ENCODE results near the gene KCTD16.

Gene KCTD16

DNA sequence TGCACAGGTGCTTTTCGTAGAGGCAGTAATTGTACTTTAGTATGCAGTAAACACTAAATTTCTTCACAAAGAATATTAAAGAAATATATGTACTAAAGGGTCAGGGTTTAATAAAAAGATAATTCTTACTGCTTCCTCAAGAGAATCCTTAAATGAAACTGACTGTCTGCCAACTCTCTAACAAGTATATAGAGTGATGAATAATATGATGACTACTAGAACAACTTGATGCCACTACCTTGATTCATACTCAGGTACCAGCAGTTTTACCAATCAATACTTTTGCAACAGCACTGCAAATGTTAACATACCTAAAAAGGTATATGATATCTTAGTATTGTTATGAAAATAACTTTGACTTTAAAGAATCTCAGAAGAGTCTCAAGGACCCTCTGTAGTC lies 4.0 kb upstream of the KCTD16 start:
- no peak for DNase-seq (ENCODE audit: low read depth in 2 of 2)

DNA sequence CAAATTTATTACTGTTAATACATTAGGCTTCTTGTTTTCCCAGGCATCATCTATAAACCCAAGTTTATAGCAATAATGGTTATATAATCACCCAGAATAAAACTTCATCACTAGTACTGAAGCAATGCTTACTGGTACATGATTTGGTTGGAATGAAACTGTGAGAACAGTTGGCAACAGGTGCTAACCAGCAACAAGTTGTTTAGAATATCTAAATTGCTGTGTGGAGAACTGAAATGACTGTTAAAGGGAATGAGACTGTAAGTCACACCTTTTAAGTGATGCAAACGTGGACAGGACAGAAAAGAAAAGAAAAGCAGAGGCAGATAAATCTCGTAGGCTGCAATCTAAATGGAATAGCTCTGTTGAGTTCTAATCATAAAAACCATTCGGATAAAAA lies 2.7 kb upstream of the KCTD16 start:
- no peak for DNase-seq (ENCODE audit: low read depth in 2 of 2)

DNA sequence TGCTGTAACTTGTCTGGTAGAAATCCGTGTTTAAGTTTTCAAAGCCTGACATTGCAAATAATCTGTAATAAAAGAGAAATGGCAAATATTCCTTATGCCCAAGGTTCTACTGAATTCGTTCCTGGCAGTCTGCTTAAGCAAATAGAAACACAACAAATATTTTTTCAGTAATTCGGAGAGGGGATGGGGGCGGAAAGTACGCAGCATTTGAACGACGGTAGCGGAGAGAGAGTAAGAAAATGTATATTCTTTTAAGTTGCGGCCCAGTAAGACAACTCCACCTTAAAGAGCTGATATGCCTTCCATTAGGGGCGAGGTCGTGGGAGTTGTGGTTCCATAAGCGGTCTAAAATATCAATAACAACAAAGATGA lies 783 bp upstream of the KCTD16 start:
- no peak for DNase-seq (ENCODE audit: low read depth in 2 of 2)

DNA sequence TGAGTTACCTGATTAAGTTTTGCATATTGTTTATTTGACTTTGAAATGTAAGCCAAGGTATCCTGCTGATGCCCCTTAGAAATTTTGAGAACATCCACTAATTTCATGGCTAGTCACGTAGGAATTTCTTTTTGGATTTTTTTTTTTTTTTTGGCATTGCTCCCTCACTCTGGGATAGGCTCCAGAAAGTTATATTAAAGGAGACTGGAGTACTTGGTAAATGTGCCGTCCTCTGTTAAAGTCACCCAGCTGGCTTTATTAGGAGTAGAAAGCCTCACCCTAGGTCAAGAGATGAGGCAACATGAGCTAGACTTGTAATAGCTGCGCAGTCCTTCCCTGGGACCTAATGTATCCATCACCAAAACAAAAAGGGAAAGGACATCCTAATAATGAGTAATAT lies 3.1 kb downstream of the KCTD16 start:
- DNase-seq (ENCODE audit: low read depth in 2 of 2) = no peak

DNA sequence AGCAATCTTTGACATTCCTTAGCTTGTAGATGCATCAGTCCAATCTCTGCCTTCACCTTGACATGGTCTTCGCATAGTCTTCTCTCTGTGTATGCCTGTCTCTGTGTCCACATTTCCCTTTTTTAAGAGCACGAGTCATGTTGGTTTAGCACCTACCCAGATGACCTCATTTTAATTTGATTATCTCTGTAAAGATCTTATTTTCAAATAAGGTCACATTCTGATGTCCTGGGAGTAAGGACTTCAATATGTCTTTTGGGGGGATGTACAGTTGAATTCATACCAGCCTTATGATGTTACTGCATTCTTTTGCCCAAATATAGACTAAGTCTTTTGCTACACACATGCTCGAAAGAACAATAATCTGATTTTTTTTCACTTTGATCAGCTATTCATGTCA lies 6.9 kb downstream of the KCTD16 start:
- no peak for DNase-seq (ENCODE audit: low read depth in 2 of 2)

DNA sequence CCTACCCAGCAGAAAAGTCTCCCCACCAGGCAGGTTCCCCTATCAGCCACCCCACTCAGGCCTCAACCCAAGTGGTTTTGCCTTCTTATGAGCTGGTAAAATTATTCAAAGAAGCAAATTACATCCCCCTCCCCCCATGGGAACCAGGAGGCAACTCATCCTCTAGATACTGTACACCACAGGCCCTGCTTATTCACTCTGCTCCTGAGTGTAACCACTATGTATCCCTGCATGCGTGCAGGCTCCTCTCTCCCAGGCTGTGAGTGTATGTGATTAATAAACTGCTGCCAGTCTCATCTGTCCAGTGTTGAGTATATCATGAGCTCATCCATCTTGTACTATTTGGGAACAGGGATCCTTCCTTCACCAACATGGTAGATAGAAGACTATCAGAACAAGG lies 8.6 kb downstream of the KCTD16 start:
- DNase-seq (ENCODE audit: low read depth in 2 of 2) = no peak

DNA sequence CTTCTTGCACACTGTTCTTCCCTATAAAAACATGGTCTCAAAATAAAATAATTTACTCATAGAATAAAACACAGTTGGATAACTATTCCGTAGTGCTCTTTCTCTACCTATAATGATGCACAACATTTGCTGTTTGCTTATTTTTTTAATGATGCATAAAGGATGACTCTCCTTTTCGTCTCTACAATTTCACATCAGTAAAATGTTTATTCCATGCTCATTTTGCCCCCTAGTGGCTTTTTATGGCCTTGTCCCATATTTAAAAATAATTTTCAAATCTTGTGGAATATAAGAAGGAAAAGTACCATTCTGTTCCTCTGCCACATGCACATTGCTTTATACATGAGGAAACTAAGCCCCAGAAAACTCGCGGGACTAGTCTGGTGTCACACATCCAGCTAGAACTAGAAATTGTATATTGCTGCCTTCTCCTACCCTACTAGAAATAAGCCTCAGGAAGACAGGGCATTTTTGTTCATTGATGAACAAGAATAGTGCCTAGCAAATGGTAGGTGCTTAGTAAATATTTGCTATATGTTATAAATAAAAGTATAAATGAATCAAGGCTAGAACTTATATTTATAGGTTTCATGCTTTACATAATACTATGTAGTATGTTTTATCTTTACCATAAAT lies 12.7 kb downstream of the KCTD16 start:
- no peak for DNase-seq (ENCODE audit: low read depth in 2 of 2)

DNA sequence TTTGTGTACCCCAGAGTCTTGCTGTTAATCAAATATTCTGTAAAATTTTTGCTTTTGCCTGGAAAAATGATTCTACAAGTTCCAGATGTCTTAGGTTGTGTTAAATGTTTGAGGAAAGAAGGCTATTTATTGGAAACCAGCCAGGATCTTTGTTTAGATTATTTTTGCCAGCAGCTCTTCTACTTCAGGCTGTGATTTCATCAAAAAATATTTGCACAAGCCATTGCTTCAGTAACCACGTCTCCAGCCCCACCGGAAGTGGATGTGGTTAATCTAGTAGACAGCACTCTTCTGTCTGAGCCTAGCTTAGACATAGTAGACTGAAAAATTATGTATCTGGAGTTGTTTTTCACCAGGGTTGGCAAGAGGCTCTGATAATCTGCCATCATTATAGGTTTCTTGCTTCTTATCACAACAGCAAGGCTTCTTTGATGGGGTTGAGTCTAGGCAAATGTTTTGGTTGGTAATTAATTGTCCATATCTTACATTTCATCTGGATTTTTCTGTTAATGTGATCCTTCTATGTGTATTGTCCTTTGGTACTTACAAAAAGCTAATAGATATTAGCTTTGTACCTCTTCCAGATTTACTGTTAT lies 17.1 kb downstream of the KCTD16 start:
- DNase-seq (ENCODE audit: low read depth in 2 of 2) = peak; percentile 46 to 51

DNA sequence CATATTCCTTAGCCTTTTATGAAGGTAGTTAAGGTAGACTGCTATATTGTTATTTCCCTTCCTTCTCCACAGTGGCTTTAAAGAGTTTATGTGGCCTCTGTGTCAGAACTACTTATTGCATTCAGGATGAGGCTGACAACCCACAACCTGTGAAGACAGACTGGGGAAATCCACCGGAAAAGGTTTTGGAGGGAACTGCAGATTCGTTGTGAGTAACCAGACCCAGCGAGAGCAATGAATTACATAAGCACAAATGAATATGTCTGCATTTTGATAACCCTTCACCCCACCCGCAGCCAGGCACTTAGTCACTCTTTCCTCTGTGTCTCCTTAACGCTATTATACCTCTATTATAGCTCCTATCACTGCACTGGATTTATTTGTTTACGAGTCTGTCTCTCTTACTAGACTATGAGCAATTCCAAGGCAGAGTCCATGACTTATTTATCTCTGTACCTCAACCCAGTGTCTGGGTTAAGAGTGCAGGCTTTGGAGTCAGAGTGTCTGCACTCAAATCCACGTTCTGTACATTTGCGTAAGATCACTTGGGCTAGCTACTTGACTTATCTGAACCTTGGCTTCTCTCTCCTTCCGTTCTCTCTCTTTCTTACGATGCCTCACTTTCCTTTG lies 19.2 kb downstream of the KCTD16 start:
- peak; percentile 52 to 56 for DNase-seq (ENCODE audit: low read depth in 2 of 2)

DNA sequence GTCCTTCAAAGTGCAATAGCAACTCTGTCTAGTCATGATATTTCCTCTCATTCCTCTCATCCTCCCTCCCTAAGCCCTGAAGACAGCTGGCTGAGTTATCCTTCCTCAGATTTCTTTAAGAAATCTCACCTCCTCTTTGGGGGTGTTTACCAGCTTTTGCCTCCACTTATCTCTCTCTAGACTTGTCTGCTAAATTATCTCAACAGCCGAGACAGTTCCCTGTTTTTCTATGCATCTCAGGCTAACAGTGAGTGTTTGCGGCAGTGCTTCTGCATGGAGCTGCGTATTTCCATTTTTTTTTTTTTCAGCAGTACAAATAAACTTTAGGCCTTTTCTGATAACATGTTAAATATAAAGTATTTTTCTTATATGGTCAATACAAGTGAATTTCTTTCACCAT lies 20.9 kb downstream of the KCTD16 start:
- DNase-seq (ENCODE audit: low read depth in 2 of 2) = no peak

DNA sequence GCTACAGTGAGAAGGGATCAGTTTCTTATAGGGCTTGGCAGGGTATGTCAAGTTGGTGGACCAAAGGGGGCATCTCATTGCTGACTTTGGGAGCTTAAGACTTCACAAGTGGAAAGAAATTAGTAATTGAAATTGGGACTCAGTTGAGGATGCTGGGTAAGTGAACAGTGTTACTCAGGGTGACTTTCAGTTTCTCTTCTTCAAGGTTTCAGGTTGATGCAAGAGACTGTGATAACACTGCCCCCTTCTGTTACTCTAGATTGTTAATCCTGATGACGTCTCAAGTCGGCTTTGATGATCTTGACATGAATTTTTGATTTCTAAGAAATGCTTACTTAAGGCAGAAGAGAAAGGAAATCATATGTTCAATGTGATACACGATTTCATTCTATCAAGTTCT lies 21.3 kb downstream of the KCTD16 start:
- no peak for DNase-seq (ENCODE audit: low read depth in 2 of 2)

DNA sequence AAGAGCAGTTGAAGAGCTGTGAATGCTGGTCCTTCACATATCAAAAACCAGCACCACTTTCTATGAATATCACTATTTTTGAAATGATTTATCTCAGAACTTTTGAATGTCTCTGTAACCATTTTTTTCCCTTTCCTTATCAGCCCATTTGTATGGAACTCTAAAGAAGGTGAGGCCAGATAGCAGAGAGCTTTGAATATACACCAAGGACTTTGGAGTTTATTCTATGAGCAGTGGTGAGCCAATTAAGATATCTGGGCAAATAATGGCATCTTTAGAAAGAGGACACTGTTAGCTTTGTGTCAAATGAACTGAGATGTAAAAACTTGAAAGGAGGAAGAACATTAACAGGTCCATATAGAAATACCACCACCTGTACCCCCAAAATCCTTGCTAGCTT lies 22.0 kb downstream of the KCTD16 start:
- DNase-seq (ENCODE audit: low read depth in 2 of 2) = no peak

DNA sequence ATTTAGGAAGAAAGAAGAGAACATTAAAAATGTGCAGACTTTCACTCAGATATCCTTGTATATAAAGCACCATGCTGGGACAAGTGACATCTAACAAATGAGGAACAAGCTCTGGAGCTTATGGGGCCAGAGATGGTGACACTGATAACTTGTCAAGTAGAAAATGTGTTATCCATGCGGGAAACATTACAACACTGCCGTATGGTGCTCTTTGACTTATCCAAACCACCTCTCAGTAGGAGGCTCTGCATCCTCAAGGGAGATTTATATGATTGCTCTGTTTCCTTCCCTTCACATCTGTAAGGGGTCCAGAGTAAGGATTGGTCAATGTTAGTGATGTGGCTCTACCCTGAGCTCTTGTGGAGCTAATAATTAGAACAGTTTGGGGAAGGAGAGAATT lies 23.5 kb downstream of the KCTD16 start:
- no peak for DNase-seq (ENCODE audit: low read depth in 2 of 2)

DNA sequence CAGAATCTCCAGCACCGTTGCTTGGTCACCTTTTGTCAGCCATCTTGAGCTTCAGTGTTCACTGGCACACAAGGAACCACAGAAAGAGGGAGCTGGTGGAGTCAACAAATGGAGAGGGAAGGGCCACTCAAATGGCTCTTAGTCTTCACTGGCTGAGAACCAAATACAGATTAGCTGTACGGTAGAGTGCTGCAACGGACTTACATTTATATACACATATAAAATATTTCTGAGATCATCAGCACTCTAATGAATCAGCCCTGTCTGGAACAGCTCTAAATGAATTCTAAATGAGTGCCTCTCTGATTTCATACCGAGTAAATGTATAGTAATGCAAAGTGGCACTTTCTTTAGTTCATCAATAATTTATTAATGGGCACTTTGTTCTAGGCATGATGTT lies 24.8 kb downstream of the KCTD16 start:
- no peak for DNase-seq (ENCODE audit: low read depth in 2 of 2)

DNA sequence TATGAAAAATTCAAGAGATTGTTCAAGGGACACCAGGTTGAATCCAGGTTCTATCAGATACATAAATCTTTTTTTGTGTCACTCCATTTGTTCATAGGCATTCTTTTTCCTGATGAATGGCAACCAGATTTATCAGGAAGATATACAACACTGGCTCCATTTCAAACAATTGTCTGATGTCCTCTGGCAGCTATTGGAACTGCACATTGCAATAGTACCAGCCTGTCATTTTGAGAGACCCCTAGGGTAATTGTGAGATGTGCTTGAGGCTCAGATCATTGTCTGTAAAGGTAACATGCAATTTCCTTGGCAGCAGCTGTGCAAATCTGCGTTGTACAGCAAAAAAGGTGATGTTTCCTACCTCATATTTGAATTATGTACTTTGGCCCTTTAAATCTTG lies 25.9 kb downstream of the KCTD16 start:
- DNase-seq (ENCODE audit: low read depth in 2 of 2) = no peak

DNA sequence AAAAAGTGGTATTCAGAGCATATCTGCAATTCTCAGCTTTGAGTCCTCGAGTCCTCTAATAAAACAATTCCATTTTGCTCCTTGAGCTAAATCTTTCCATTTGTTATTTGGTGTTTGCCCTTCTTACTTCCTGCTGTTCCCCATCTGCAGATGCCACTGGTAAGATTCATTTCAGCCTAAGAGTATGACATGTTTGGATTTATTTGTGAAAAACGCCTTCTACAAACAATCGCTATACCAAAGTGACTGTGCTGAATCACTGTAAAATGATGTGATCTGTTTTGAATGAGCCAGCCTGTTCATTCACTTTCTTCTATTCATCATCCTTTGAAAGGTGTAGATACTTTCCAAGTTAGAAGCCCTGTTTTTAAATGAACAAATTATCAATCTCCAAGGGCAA lies 27.7 kb downstream of the KCTD16 start:
- DNase-seq (ENCODE audit: low read depth in 2 of 2) = no peak

DNA sequence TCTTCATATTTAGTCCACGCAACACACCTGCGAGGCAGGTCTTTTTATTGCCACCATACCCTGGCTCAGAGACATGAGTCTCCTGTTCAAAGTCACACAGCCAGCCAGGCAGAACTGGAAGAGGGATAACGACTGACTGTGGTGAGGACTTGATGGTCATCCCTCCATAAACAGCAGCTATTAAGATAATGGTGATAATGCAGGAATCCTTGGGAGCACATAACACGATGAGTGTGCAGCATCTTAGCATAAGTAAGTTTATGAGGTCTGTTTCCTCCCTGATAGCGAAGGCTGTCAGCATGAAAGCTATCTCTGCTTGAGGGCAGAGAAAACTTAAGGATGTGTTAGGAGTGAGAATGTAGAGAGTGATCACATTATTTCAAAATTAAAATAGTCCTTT lies 30.9 kb downstream of the KCTD16 start:
- no peak for DNase-seq (ENCODE audit: low read depth in 2 of 2)

DNA sequence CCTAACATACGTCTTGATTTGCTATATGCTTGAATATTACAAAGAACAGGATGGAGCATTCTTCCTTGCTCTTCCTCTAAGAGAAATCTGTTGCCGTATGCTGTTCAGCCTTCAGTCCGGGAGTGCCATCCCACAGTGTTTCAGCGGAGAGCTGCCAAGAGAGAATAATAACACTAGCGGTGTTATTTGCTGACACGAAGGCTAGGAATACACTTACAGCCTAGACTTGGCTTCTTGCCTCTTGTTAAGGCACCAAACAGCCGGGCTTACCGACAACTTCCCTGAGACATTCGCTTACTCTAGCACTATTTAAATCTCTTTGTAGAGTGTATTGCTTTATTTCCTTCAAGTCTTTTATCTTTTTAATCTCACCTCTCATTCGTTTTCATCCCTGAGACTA lies 31.4 kb downstream of the KCTD16 start:
- DNase-seq (ENCODE audit: low read depth in 2 of 2) = no peak

DNA sequence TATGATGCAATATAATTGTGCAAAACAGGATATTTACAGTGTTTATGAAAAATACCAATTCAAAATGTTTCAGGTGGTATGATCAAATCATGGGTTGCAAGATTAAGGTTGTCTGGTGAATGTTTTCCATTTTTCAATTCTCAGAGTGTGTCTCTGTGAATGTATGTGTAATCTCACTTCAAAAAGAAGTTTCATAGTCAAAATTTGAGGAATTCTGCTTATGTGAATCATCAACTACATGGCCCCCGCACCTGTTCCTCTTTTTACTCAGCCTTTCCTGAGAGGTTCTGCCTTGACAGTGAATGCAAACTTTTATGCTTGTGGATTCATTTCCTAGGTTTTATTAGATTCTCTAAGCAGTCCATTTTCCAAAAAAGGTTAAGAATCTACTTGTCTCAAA lies 32.1 kb downstream of the KCTD16 start:
- DNase-seq (ENCODE audit: low read depth in 2 of 2) = no peak

DNA sequence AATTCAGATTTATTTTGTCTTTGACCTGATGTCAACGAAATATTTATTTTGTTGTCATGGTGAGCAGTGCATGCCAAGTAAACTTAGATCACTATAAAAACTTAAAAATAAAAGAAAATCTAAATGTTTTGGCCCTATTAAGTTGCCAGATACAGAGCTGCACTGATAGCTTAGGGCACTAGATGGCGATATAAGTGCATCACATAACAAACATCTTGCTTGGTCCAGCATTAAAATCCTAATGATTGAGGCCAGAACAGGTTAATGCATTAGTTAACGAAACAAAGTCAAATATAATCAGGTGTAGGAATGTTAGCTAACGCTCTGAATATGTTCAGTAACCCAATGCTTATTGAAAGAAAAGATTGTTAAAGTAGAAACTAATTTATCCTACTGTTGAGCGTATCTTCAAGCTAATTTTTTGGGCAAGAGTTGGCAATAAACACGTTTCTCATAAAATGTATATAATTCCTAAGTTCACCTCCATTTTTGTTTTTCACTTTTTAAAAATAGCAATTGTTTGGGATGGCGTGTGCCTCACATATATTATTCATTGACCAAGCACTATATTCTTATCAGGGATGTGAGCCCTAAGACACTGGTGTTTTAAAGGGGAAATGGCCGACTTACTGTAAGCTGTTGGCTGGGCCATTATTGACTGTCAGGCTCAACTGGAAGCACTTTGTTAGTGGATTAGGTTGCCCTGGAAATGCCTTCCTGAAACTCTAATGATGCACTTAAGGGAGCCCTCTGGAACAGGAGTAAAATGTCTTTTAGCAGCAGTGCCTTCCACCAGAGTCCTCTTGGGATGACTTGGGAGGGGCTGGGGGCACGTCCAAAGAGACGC lies 33.3 kb downstream of the KCTD16 start:
- no peak for DNase-seq (ENCODE audit: low read depth in 2 of 2)

DNA sequence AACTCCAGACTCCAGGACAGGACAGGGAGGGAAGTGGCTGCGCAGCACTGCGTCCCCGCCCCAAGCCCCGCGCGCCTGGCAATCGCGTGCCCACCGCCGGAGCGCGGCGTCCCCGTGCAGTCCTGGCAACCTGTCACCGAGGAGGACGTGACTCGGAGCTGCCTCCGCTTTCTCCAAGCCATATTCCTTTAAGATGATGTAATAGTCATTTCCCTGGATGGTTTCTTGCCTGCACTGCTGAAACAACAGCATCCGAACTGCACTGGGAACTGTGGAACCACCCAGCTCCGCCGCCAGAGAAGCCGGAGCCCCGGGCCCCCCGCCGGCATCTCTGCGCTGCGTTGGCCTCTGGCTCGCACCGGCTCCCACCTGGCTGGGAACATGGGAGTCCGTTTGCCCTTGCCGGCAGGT lies 34.5 kb downstream of the KCTD16 start:
- no peak for DNase-seq (ENCODE audit: low read depth in 2 of 2)

DNA sequence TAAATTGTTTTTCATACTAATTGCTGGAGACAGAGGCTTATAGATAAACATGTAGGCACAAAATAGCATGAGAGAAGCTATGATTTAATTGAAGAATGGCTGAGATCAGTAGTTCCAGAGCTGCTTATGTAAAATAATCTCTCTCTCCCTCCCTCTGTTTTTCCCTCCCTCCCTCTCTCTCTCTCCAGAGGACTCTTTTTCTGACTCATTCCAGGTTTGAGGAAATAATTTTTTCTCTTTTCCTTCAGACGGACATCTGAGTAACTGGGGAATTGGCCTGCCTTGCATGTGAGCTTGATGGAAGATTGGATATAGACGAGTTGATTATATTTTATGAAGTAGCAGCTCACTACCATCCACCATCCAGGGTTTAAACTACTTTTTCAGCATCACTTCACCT lies 35.5 kb downstream of the KCTD16 start:
- no peak for DNase-seq (ENCODE audit: low read depth in 2 of 2)

Data from stimulated activated CD8-positive, alpha-beta memory T cell treated with anti-CD3 and anti-CD28 coated beads, Interleukin-15, amount 100 ng/mL, for 48 hours (primary cell).